H9 (cell line): ENCODE data around the gene TSPAN17. TPM values are rescaled to one million over a fixed set of nuclear protein-coding genes. Genes with fewer than 3 reads are reported as not detected.
A peak's percentile ranks its signal among the peaks of the same experiment; 100 is the strongest.

Source experiments
- DNase-seq: peaks from one replicate; pipeline ENCODE4 v3.0.0-alpha.2; 2017
- H2AFZ ChIP-seq: one replicate; pipeline ENCODE4 v1.6.1; 2013; ENCODE audit warnings: mild to moderate bottlenecking, low read length, control low read depth, moderate library complexity
- H2AK5ac ChIP-seq: 2 replicates; pipeline ENCODE4 v1.6.1; 2013; ENCODE audit warnings: low read length, control low read depth, mixed read lengths; ENCODE audit not compliant: insufficient read length
- H2BK120ac ChIP-seq: one replicate; pipeline ENCODE4 v1.6.1; 2013; ENCODE audit warnings: low read depth, mild to moderate bottlenecking, low read length, control low read depth, inconsistent platforms; ENCODE audit not compliant: poor library complexity, severe bottlenecking
- H2BK12ac ChIP-seq: 2 replicates; pipeline ENCODE4 v1.6.1; 2013; ENCODE audit warnings: low read length, control low read depth, mixed read lengths, low read depth; ENCODE audit not compliant: insufficient read length
- H2BK15ac ChIP-seq: 2 replicates; pipeline ENCODE4 v1.6.1; 2013; ENCODE audit warnings: low read depth, low read length, control low read depth
- H2BK20ac ChIP-seq: one replicate; pipeline ENCODE4 v1.6.1; 2013; ENCODE audit warnings: low read depth, mild to moderate bottlenecking, low read length, control low read depth, inconsistent platforms; ENCODE audit not compliant: poor library complexity, severe bottlenecking
- H2BK5ac ChIP-seq: 2 replicates; pipeline ENCODE4 v1.6.1; 2013; ENCODE audit warnings: low read length, control low read depth, mixed read lengths; ENCODE audit not compliant: insufficient read length
- H3K14ac ChIP-seq: 2 replicates; pipeline ENCODE4 v1.6.1; 2013; ENCODE audit warnings: low read length, control low read depth; ENCODE audit not compliant: insufficient read depth
- H3K18ac ChIP-seq: 2 replicates; pipeline ENCODE4 v1.6.1; 2013; ENCODE audit warnings: low read depth, mild to moderate bottlenecking, mixed read lengths, low read length, control low read depth; ENCODE audit not compliant: insufficient read length
- H3K23ac ChIP-seq: 2 replicates; pipeline ENCODE4 v1.6.1; 2013; ENCODE audit warnings: low read length, control low read depth, mixed read lengths, low read depth; ENCODE audit not compliant: insufficient read length
- H3K23me2 ChIP-seq: 2 replicates; pipeline ENCODE4 v1.6.1; 2013; ENCODE audit warnings: low read depth, mild to moderate bottlenecking, mixed read lengths, low read length, control low read depth; ENCODE audit not compliant: insufficient read length, poor library complexity, severe bottlenecking
- H3K27ac ChIP-seq: 2 replicates; pipeline ENCODE4 v1.5.1; 2013; ENCODE audit warnings: low read length, control low read depth, mixed read lengths, low read depth; ENCODE audit not compliant: insufficient read length
- H3K27me3 ChIP-seq: 2 replicates; pipeline ENCODE4 v1.6.1; 2013; ENCODE audit warnings: low read length, control low read depth, inconsistent platforms; ENCODE audit not compliant: insufficient read depth
- H3K4ac ChIP-seq: 2 replicates; pipeline ENCODE4 v1.6.1; 2013; ENCODE audit warnings: low read depth, mild to moderate bottlenecking, control low read depth, inconsistent platforms, low read length, moderate library complexity
- H3K4me1 ChIP-seq: 2 replicates; pipeline ENCODE4 v1.6.1; 2013; ENCODE audit warnings: low read length, control low read depth, inconsistent platforms; ENCODE audit not compliant: insufficient read depth
- H3K4me2 ChIP-seq: 2 replicates; pipeline ENCODE4 v1.6.1; 2013; ENCODE audit warnings: low read length, control low read depth, mixed read lengths; ENCODE audit not compliant: insufficient read length, insufficient read depth
- H3K56ac ChIP-seq: 2 replicates; pipeline ENCODE4 v1.6.1; 2013; ENCODE audit warnings: low read depth, mild to moderate bottlenecking, mixed read lengths, low read length, control low read depth; ENCODE audit not compliant: insufficient read length
- H3K79me1 ChIP-seq: 2 replicates; pipeline ENCODE4 v1.6.1; 2013; ENCODE audit warnings: low read depth, mild to moderate bottlenecking, moderate library complexity, low read length, control low read depth, inconsistent platforms; ENCODE audit not compliant: insufficient read depth, poor library complexity, severe bottlenecking
- H3K79me2 ChIP-seq: 2 replicates; pipeline ENCODE4 v1.6.1; 2013; ENCODE audit warnings: low read length, control low read depth, inconsistent platforms; ENCODE audit not compliant: insufficient read depth
- H3K9ac ChIP-seq: 2 replicates; pipeline ENCODE4 v1.6.1; 2013; ENCODE audit warnings: low read length, control low read depth, mixed read lengths; ENCODE audit not compliant: insufficient read length; ENCODE audit errors: extremely low read depth
- H3K9me3 ChIP-seq: one replicate; pipeline ENCODE4 v1.6.1; 2013; ENCODE audit warnings: low read depth, low read length, inconsistent platforms; ENCODE audit not compliant: control insufficient read depth
- H3T11ph ChIP-seq: one replicate; pipeline ENCODE4 v1.6.1; 2013; ENCODE audit warnings: mild to moderate bottlenecking, low read length, control low read depth, inconsistent platforms
- H4K20me1 ChIP-seq: one replicate; pipeline ENCODE4 v1.6.1; 2013; ENCODE audit not compliant: control insufficient read depth, insufficient read length, insufficient read depth
- H4K5ac ChIP-seq: 2 replicates; pipeline ENCODE4 v1.6.1; 2013; ENCODE audit warnings: low read depth, mild to moderate bottlenecking, mixed read lengths, low read length, control low read depth; ENCODE audit not compliant: insufficient read length
- H4K8ac ChIP-seq: replicated peaks from 2 replicates; pipeline ENCODE4 v1.6.1; 2013; ENCODE audit warnings: low read length, control low read depth, mixed read lengths, low read depth; ENCODE audit not compliant: insufficient read length
- H4K91ac ChIP-seq: 2 replicates; pipeline ENCODE4 v1.6.1; 2013; ENCODE audit warnings: low read depth, mild to moderate bottlenecking, moderate library complexity, mixed read lengths, low read length, control low read depth; ENCODE audit not compliant: insufficient read length
- H3K27ac Mint-ChIP-seq, 3 experiments: 2 replicates in 2 of 3; 3 replicates in 1 of 3; pipeline ENCODE4 v1.8.0; 2020 to 2021; ENCODE audit warnings: mixed read lengths in 3 of 3, mild to moderate bottlenecking in 1 of 3, moderate library complexity in 1 of 3
- H3K27me3 Mint-ChIP-seq: 2 replicates; pipeline ENCODE4 v1.8.0; 2021; ENCODE audit warnings: low read depth, mild to moderate bottlenecking, moderate library complexity, mixed read lengths
- H3K36me3 Mint-ChIP-seq, 3 experiments: 2 replicates in 2 of 3; 3 replicates in 1 of 3; pipeline ENCODE4 v1.8.0; 2020 to 2021; ENCODE audit warnings: low read depth in 3 of 3, mixed read lengths in 3 of 3; ENCODE audit not compliant: insufficient read depth in 1 of 3
- H3K4me1 Mint-ChIP-seq, 2 experiments: 2 replicates each; pipeline ENCODE4 v1.8.0; 2020; ENCODE audit warnings: mixed read lengths in 2 of 2
- H3K4me3 Mint-ChIP-seq, 2 experiments: 2 replicates in 1 of 2; 3 replicates in 1 of 2; pipeline ENCODE4 v1.8.0; 2020 to 2021; ENCODE audit warnings: mild to moderate bottlenecking in 2 of 2, mixed read lengths in 2 of 2, moderate library complexity in 1 of 2
- H3K9me3 Mint-ChIP-seq, 2 experiments: 2 replicates in 1 of 2; 3 replicates in 1 of 2; pipeline ENCODE4 v1.8.0; 2020; ENCODE audit warnings: mild to moderate bottlenecking in 2 of 2, mixed read lengths in 2 of 2, moderate library complexity in 1 of 2
- WGBS: extraction: QIAGEN DNeasy Blood & Tissue Kit; methylation state at CpG from one replicate; pipeline ENCODE4 v1.1.7; 2013; ENCODE audit warnings: missing lambda C conversion rate, low lambda C conversion rate, mixed read lengths; ENCODE audit not compliant: insufficient read length; ENCODE audit errors: extremely low coverage; 5-methylcytosine and 5-hydroxymethylcytosine counted together
- total RNA-seq: library from RNA; stranded (reverse); gene quantifications from 2 replicates; pipeline ENCODE4 v1.2.1, GENCODE V29; 2021
- TF ChIP-seq, protein P1 (sequence below): fragments of 200-600 bp; sonication (generic); conservative IDR thresholded peaks from 3 replicates; pipeline ENCODE4 v1.8.0; 2021; ENCODE audit warnings: antibody characterized with exemption, mild to moderate bottlenecking

The TSPAN17 gene
- total RNA-seq, 1 experiment from 2014 or later, result 46.8 TPM

DNA sequence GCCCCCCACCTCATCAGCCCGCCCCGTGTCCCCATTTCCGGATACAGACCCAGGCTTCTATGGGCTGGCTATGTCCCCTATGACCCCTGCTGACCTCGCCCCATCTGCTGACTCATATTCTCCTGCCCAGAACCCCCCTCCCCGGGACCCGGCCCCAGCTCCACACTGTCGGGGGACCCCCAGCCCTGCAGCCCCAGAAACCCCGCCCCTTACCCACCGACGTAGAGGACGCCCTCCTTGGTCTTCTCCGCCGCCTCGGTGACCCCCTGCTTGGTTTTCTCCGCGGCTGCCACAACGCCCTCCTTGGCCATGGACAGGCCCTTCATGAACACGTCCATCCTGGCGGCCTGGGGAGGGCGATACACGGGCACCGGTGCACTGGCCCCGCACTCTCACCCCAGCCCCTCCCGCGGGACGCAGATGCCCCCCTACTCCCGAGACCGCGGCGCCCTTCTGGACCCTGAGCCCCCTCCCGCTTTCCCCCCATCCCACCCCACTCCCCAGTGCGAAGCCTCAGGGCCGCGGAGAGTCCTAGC, 17.9 kb upstream of the TSPAN17 start:
- Mint-ChIP-seq H3K36me3 (no peaks in the 10 kb centered on the region; a peak in 1 of 7 replicates), H3K9me3 (no peaks in the 10 kb centered on the region; a peak in 1 of 5 replicates), H3K27me3 (peaks cover 81% of the 10 kb centered on the region), H3K4me1 (peaks cover 20 to 41% of the 10 kb centered on the region in 2 experiments), H3K4me3 (peak overlapping the region; percentile 59 to 86), H3K27ac (no peak overlapping the region)
- Histone ChIP-seq H3T11ph (no peak overlapping the region), H3K4me1 (no peaks in the 10 kb centered on the region), H3K14ac (no peak overlapping the region), H3K56ac (no peak overlapping the region), H4K20me1 (no peaks in the 10 kb centered on the region), H3K9me3 (no peaks in the 10 kb centered on the region), H3K4ac (no peak overlapping the region), H3K27ac (no peak overlapping the region), H4K8ac (no peak overlapping the region), H2AFZ (no peak overlapping the region), H2BK15ac (no peak overlapping the region), H2BK120ac (no peak overlapping the region), H3K4me2 (peak overlapping the region; percentile 93), H2BK5ac (no peak overlapping the region), H3K79me1 (no peaks in the 10 kb centered on the region), H2AK5ac (no peak overlapping the region), H4K91ac (no peak overlapping the region), H3K23ac (no peak overlapping the region), H3K18ac (no peak overlapping the region), H4K5ac (no peak overlapping the region), H3K79me2 (no peaks in the 10 kb centered on the region), H2BK12ac (no peak overlapping the region), H3K27me3 (peaks cover 6% of the 10 kb centered on the region; the same call in 1 of the 2 replicates), H3K9ac (no peak overlapping the region), H2BK20ac (no peak overlapping the region), H3K23me2 (peaks cover 8% of the 10 kb centered on the region)
- WGBS, result no CpG with 5 or more reads among the region's 34 CpGs
- TF ChIP-seq, protein P1, sequence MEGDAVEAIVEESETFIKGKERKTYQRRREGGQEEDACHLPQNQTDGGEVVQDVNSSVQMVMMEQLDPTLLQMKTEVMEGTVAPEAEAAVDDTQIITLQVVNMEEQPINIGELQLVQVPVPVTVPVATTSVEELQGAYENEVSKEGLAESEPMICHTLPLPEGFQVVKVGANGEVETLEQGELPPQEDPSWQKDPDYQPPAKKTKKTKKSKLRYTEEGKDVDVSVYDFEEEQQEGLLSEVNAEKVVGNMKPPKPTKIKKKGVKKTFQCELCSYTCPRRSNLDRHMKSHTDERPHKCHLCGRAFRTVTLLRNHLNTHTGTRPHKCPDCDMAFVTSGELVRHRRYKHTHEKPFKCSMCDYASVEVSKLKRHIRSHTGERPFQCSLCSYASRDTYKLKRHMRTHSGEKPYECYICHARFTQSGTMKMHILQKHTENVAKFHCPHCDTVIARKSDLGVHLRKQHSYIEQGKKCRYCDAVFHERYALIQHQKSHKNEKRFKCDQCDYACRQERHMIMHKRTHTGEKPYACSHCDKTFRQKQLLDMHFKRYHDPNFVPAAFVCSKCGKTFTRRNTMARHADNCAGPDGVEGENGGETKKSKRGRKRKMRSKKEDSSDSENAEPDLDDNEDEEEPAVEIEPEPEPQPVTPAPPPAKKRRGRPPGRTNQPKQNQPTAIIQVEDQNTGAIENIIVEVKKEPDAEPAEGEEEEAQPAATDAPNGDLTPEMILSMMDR, result no peak
- no peak for DNase-seq
